HG02571 (cell line): Measurements from ENCODE around the gene EMX1.

Experiments
- ATAC-seq: cut with Tn5 transposase; IDR thresholded peaks from one replicate; pipeline ENCODE4 v1.9.1; 2021; ENCODE audit warnings: mild to moderate bottlenecking, moderate library complexity; ENCODE audit not compliant: unreplicated experiment

The EMX1 gene

GRCh38 chr2:72956050-72956395 is 38.7 kb downstream of the EMX1 start:
- no peak for ATAC-seq

- ATAC-seq, result no peak
Observed at GRCh38 chr2:72956936-72957335, 39.6 kb downstream of the EMX1 start.

DNA sequence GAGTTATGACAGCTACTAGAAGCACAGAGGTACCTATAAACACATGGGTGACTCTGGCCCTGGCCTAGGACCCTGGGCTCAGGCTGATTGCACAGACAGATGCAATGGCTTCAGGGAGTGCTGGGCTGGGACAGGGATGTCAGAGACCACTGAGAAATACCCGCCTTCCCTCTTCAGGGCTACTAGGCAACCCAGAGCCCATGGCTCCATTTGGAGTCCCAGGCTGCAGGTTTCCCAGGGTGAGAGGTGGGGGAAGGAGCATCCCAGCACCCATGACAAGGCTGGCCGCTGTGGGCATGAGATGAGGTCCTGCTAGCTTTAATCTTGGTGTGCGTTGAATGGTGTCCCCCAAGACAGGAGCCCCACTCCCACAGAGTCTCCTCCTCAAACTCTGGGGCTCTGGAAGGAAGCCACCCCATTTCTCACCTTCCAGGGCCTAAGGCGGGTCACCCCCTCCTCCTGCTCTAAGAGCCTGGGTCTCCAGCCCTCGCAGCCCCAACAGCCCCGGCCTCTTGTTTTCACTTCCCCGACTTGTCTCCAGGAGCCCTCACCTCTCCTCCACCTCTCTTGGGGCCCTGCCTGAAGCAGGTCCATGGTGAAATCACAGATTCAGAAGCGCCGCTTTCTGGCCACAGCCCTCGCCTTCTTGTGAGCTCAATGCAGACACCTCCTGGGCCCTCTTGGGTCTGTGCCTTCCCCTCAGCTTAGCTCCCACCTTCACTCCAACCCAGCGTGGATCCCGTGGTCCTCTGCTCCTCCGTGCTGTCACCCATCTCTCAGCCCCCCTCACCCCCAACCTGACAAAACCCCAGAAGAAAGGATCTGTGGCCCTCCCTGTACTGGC is 41.4 kb downstream of the EMX1 start:
- ATAC-seq, result no peak

DNA sequence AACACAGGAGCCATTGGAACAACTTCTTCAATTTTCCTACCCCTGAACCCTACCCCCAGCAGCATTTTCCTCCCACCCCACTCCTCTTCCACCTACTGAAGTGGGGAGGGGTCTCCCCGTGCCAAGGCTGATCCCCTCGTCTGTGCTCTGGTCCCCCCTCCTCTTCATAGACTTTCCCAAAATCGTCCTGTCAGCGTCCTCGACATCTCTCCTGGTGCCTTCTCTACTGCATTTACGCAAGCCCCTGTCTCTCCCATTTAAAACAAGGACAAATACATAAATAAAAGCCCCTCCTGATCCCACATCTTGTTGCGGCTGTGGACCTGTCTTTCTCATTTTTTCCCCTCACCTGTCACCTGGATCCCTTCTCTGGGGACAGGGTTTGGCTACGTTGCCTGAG is 42.2 kb downstream of the EMX1 start:
- no peak for ATAC-seq

- ATAC-seq, result no peak
Observed at GRCh38 chr2:72959995-72960981, 43.0 kb downstream of the EMX1 start.

- no peak for ATAC-seq
Observed at GRCh38 chr2:72961036-72961720, 43.9 kb downstream of the EMX1 start.

- no peak for ATAC-seq
Observed at GRCh38 chr2:72961853-72962468, 44.6 kb downstream of the EMX1 start.

- no peak for ATAC-seq
Observed at GRCh38 chr2:72962911-72963310, 45.6 kb downstream of the EMX1 start.

DNA sequence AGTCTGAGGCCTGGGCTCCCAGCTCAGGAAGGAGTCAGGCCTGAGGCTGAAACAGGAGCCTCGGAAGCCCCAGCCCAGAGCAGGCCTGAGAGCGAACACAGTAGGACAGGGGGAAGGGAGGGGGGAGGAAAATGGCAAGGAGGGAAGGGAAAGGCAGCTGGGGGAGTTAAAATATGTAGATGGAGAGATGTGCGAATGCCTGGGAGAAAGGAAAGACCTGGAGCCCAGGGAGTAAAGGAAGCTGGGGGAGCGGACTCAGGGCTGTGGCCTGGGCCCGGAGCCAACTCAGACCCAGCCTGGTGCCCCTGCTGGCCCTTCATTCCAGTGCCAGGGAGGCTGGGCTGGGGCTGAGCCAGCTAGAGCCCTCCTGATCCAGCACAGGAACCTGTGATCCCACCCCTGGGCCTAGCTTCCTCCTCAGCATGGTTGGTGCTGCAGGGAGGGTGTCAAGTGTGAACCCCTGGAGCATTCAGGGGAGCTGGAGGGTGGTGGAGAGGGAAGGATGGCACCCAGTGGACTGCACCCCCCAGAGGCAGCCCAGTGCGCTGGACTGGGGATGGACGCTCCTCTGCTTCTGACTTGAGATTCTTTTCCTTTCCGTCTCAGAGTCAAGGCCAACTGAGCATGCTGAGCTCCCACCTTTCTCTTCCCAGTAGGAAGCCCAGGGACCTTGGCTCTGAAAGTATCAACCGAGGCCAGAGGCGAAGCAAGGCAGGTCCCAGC is 46.3 kb downstream of the EMX1 start:
- no peak for ATAC-seq

- no peak for ATAC-seq
Observed at GRCh38 chr2:72964146-72964525, 46.8 kb downstream of the EMX1 start.

GRCh38 chr2:72965016-72965415 is 47.7 kb downstream of the EMX1 start:
- ATAC-seq, result no peak

- ATAC-seq, result no peak
Observed at GRCh38 chr2:72965770-72966450, 48.6 kb downstream of the EMX1 start.

DNA sequence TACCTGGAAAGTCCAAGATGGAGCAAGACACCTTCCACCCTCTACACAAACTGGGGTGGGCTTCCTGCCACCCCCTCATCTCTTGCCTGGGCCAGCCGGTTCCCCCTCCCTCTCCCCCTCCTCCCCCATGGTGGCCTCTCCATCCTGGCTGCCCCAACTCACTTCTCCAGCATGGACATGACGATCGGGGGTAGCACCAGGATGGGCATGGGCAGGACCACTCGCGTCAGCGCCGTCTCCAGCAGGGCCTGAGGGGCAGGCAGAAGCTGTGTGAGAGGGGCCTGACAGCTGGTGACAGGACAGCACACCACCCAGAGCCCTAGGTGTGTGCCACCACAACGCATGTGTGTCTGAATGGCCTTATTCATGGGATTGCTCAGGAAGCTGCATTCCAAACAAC is 51.0 kb downstream of the EMX1 start:
- no peak for ATAC-seq

GRCh38 chr2:72969706-72970105 is 52.4 kb downstream of the EMX1 start:
- ATAC-seq, result no peak

DNA sequence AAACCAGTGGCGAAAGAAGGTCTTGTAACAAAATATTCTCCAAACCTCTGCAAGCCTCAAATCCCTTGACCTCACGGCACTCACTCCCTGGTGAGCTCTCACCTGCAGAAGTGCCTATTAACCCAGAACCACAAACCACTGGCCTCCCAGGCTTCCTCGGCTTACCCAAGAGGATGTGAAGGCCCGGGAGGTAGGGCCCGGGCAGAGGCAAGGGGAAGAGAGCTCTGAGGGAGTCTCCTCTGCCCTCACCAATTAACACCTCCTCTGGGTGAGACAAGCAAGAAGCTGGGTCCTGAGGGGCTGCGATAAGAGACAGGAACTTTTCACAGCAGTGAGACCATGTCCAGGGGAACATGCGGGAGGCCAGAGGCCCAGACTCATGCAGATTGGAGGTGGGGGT is 53.7 kb downstream of the EMX1 start:
- ATAC-seq, result no peak

DNA sequence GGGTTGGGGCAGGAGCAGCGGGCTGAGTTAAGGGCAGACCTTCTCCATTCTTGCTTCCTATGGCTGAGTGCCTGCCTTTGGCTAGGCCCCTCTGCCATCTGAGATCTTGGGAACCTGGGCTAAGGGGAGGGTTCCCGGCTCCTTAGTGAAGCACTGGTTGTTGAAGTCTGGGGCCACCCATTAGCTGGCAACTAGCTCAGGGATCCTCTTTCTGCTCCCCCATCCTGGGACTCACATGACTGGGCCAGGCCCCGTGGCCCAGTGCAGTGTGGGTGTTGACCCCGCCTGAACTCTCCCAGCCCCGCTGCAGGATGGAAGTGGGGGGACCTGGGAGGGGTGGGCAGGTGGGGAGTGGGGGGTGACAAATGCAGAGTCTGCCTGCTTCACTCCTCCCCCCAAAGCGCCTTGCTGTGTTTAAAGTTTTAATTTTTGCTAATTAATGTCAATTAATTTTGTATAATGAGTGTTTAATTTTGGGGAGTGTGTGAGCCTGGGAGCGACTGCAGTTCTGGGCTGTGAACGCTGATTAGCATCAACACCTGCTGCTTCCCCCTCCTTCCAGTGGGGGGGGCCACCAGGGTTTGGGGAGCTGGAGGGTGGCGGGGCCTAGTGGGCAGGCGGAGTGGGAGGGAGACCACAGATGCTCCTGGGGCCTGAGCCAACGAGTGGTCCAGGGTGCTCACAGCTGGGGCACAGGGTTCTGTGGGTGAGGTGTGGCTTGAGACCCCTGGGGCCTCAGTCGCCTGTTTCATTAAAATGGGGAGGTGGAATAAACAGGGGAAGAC is 55.2 kb downstream of the EMX1 start:
- no peak for ATAC-seq

- ATAC-seq, result no peak
Observed at GRCh38 chr2:72973137-72973535, 55.8 kb downstream of the EMX1 start.

DNA sequence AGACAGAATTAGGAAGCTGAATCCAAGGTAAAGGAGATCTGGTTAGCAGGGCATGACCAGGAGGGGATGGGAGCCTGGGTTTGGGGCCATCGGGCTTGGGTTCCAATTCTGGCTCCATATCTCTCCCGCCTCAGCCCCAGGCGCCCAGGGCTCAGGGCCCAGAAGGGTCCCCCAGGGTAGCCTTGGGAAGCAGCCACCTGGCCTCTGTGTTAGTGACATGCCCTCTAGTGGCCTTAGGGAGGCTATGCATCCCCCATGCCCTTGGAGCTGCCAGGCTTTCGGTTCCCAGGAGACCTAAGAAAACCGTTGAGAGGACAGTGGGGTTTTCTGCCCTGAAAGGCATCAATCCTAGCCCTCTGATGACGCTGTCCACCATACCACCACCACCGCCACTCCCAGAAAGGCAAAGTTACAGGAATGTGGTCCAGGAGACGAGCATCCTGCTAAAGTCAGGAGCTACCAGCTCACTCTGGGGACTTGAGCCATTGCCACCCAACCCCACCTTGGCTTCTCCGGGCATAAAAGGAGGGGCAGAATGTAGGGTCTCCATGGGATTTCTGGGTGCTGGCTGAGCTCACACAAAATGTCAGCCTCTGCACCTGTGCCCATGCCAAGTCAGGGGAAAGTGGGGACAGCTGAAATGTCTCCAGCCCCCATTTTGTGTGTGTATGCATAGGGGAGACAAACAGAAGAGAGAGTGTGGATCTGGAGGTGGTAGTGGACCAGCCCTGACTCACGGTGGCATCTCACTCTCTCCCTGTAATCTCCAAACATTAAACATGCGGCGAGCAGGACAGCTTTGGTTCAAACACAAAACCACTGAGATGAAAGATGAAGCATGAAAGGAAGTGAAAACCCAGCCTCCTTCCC is 56.5 kb downstream of the EMX1 start:
- peak; percentile 77 for ATAC-seq
